ENCODE results near the gene RBM24.

Gene RBM24

DNA sequence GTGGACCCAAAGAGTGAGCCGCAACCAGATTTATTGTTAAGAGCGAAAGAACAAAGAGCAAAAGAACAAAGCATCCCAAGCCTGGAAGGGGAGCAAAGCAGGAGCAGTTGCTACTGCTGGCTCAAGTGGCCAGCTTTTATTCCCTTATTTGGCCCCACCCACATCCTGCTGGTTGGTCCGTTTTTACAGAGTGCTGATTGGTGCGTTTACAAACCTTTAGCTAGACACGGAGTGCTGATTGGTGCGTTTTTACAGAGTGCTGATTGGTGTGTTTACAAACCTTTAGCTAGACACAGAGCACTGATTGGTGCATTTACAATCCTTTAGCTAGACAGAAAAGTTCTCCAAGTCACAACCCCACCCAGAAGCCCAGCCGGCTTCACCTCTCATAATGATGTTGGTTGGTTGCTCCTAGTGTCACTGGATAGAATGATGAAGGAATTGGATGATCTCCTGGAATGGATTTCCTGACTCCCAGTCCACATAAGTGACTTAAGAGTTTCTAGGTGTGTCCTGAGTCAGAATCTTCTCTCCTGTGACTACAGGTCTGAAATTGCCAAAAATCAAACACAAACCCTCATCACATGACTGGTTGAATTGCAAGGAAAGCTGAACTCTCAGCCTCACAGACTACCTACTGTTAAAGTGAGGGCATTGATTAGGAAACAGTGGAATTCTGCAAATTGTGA lies 60.1 kb downstream of the RBM24 start:
- H3K4me3 ChIP-seq (ENCODE audit: low read depth, low read length) = no peak overlapping the region

DNA sequence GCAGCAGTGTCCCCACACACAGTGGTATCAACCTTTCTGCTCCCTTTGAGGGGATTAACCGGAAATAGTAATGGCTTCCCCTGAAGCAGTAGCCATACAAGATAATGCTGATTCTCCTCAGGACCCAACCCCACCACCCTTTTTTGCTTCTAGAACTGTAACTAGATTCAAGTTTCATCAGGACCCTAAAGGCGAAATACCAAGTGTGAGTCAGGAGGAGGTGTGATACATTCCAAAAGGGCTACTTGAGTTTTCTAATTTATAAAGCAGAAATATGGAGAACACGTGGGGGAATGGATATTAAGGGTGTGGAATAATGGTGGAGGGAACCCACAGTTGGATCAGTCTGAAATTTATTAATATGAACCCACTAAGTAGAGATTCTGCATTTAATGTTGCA lies 60.7 kb downstream of the RBM24 start:
- no peak overlapping the region for H3K4me3 ChIP-seq (ENCODE audit: low read depth, low read length)

DNA sequence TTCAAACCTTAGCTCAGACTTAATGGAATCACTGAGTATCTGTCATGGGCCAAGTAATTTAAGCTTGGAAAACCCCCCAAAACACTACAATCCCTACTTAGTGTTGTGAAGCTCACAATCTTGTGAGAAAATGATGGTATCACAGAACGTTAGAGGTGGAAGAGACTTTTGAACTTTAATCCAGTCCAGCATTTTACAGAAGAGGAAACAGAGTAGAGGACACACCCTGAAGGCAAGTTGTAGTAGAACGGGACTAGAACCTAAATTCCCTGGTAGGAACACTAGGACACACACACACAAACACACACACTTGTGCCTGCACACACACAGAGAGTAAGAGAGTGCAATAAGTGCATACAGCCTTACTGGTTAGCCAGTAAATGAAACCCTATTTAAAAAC lies 62.1 kb downstream of the RBM24 start:
- H3K4me3 ChIP-seq (ENCODE audit: low read depth, low read length) = no peak overlapping the region

Measured in iPS-11a (cell line).